DOHH2 (cell line): ENCODE measurements around the gene HELZ.

ENCODE experiments used
- EZH2phosphoT487 ChIP-seq: fragments of 200-600 bp; sonication (generic); IDR thresholded peaks from 2 replicates; pipeline ENCODE4 v1.6.1; 2017; ENCODE audit warnings: borderline replicate concordance, mild to moderate bottlenecking, antibody characterized with exemption, low read length, moderate library complexity, mixed read lengths
- TF ChIP-seq, protein P1 (sequence below): fragments of 200-600 bp; sonication (generic); IDR thresholded peaks from one replicate; pipeline ENCODE4 v1.5.1; 2014; ENCODE audit warnings: antibody characterized with exemption, mild to moderate bottlenecking, low read depth, low read length; ENCODE audit not compliant: poor library complexity, severe bottlenecking

DNA sequence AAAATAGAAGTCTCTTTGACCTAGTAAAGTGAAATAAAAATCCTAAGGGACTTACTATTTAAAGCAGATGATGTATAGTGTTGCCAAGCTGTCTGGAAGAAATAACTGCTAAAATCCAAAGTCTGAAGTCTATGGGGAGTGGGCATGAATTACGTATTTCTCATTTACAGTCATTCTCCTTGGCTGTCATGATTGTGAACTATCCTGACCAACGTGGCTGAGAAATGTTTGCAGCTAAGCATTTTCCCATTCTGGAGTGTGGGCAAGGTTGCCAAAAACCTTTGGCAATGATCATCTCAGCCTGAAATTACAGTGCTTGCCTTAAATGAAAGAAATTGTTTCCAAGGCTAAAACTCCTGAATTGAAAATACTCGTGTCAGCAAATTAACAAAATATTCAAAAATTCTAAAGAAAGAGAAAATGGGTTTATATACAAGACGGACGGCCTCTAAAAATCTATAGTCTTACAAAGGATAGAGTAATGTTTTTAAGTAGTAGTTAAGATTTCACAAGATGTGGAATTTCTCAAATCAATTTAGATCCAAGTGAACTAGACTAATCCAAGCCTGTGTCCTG, 123.6 kb downstream of the HELZ start:
- TF ChIP-seq, protein P1, sequence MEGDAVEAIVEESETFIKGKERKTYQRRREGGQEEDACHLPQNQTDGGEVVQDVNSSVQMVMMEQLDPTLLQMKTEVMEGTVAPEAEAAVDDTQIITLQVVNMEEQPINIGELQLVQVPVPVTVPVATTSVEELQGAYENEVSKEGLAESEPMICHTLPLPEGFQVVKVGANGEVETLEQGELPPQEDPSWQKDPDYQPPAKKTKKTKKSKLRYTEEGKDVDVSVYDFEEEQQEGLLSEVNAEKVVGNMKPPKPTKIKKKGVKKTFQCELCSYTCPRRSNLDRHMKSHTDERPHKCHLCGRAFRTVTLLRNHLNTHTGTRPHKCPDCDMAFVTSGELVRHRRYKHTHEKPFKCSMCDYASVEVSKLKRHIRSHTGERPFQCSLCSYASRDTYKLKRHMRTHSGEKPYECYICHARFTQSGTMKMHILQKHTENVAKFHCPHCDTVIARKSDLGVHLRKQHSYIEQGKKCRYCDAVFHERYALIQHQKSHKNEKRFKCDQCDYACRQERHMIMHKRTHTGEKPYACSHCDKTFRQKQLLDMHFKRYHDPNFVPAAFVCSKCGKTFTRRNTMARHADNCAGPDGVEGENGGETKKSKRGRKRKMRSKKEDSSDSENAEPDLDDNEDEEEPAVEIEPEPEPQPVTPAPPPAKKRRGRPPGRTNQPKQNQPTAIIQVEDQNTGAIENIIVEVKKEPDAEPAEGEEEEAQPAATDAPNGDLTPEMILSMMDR = no peak
- no peak for TF ChIP-seq EZH2phosphoT487
